Measurements from ENCODE around the gene SH3RF2.

GRCh38 chr5:145922059-145922458 is 14.3 kb upstream of the SH3RF2 start:
- TF ChIP-seq POLR2A (IDR thresholded peaks at IDR 0.05), result no peak
- TF ChIP-seq, protein P1, sequence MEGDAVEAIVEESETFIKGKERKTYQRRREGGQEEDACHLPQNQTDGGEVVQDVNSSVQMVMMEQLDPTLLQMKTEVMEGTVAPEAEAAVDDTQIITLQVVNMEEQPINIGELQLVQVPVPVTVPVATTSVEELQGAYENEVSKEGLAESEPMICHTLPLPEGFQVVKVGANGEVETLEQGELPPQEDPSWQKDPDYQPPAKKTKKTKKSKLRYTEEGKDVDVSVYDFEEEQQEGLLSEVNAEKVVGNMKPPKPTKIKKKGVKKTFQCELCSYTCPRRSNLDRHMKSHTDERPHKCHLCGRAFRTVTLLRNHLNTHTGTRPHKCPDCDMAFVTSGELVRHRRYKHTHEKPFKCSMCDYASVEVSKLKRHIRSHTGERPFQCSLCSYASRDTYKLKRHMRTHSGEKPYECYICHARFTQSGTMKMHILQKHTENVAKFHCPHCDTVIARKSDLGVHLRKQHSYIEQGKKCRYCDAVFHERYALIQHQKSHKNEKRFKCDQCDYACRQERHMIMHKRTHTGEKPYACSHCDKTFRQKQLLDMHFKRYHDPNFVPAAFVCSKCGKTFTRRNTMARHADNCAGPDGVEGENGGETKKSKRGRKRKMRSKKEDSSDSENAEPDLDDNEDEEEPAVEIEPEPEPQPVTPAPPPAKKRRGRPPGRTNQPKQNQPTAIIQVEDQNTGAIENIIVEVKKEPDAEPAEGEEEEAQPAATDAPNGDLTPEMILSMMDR (IDR thresholded peaks at IDR 0.05), result no peak
- no peak for TF ChIP-seq EP300 (IDR thresholded peaks at IDR 0.05)

Measured in ovary (tissue), 3 donors.